Measurements from ENCODE around the gene ZNF823.
A peak's percentile ranks its signal among the peaks of the same experiment; 100 is the strongest.

The ZNF823 gene

DNA sequence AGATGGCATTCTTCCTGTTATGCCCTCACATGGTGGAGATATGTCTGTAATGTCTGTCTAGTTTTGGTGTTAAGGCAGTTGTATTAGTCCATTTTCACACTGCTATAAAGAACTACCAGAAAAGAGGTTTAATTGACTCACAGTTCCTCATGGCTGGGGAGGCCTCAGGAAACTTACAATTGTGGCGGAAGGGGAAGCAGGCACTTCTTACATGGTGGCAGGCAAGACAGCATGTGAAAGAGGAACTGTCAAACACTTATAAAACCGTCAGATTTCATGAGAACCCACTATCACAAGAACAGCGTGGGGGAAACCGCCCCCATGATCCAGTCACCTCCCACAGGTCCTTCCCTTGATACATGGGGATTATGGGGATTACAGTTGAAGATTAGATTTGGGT, 31.2 kb upstream of the ZNF823 start:
- Histone ChIP-seq H3K9me3 (ENCODE audit: control insufficient read depth, low read length) (peaks cover 38% of the 10 kb centered on the region), H3K23ac (ENCODE audit: low read length in 2 of 2) (no peak overlapping the region), H4K91ac (ENCODE audit: low read length) (no peak overlapping the region), H2BK15ac (ENCODE audit: low read depth, poor library complexity, severe bottlenecking) (no peak overlapping the region), H2BK12ac (ENCODE audit: low read length in 2 of 2) (no peak overlapping the region), H2AFZ (ENCODE audit: low read depth, low read length) (no peak overlapping the region), H3K4me1 (ENCODE audit: control insufficient read depth, insufficient read depth, low read depth, low read length) (peaks cover 9% of the 10 kb centered on the region), H3K27me3 (ENCODE audit: control insufficient read depth in 1 of 2, insufficient read depth in 1 of 2, low read length in 2 of 2) (no peaks in the 10 kb centered on the region), H3K4me2 (ENCODE audit: low read length, poor library complexity, severe bottlenecking) (no peak overlapping the region), H3K27ac (ENCODE audit: low read length, poor library complexity, severe bottlenecking) (no peak overlapping the region), H3K79me1 (replicated peaks; ENCODE audit: low read length, poor library complexity, severe bottlenecking) (peaks cover 16% of the 10 kb centered on the region), H2BK5ac (ENCODE audit: low read depth, low read length, poor library complexity, severe bottlenecking) (no peak overlapping the region), H3K36me3 (ENCODE audit: control insufficient read depth in 1 of 2, insufficient read depth in 2 of 2, low read depth in 1 of 2, low read length in 2 of 2) (peaks cover 0 to 3% of the 10 kb centered on the region in 2 experiments), H3K4me3 (ENCODE audit: insufficient read depth in 1 of 2, low read depth in 1 of 2, low read length in 2 of 2) (peak overlapping the region in 1 of 2 experiments; percentile 6), H2BK120ac (ENCODE audit: low read depth, low read length) (no peak overlapping the region), H3K14ac (ENCODE audit: low read length in 2 of 2) (no peak overlapping the region), H2AK5ac (ENCODE audit: low read length, severe bottlenecking) (no peak overlapping the region), H3K4ac (ENCODE audit: low read depth in 1 of 2, low read length in 2 of 2) (no peak overlapping the region), H3K18ac (ENCODE audit: low read depth in 1 of 2, low read length in 2 of 2) (no peak overlapping the region), H3K9ac (ENCODE audit: low read length) (no peak overlapping the region), H4K8ac (ENCODE audit: low read length) (no peak overlapping the region)
- 92% methylated on average over 1 of the region's 4 CpGs for WGBS
- no peak for DNase-seq

- Histone ChIP-seq H3K18ac (ENCODE audit: low read depth in 1 of 2, low read length in 2 of 2) (peak overlapping the region in 1 of 2 experiments; percentile 95), H2BK5ac (ENCODE audit: low read depth, low read length, poor library complexity, severe bottlenecking) (no peak overlapping the region), H3K14ac (ENCODE audit: low read length in 2 of 2) (no peak overlapping the region), H2BK12ac (ENCODE audit: low read length in 2 of 2) (no peak overlapping the region), H3K4me2 (ENCODE audit: low read length, poor library complexity, severe bottlenecking) (peak overlapping the region; percentile 92), H3K9ac (ENCODE audit: low read length) (peak overlapping the region; percentile 98), H3K9me3 (ENCODE audit: control insufficient read depth, low read length) (peaks cover 31% of the 10 kb centered on the region), H4K8ac (ENCODE audit: low read length) (peak overlapping the region; percentile 47), H3K4me3 (ENCODE audit: insufficient read depth in 1 of 2, low read depth in 1 of 2, low read length in 2 of 2) (peak overlapping the region; percentile 66 to 94), H3K79me1 (replicated peaks; ENCODE audit: low read length, poor library complexity, severe bottlenecking) (peaks cover 12% of the 10 kb centered on the region), H3K4ac (ENCODE audit: low read depth in 1 of 2, low read length in 2 of 2) (no peak overlapping the region), H2BK120ac (ENCODE audit: low read depth, low read length) (no peak overlapping the region), H3K23ac (ENCODE audit: low read length in 2 of 2) (peak overlapping the region in 1 of 2 experiments; percentile 85), H3K27ac (ENCODE audit: low read length, poor library complexity, severe bottlenecking) (peak overlapping the region; percentile 70), H2BK15ac (ENCODE audit: low read depth, poor library complexity, severe bottlenecking) (peak overlapping the region; percentile 90), H4K91ac (ENCODE audit: low read length) (peak overlapping the region; percentile 90), H3K4me1 (ENCODE audit: control insufficient read depth, insufficient read depth, low read depth, low read length) (peaks cover 9% of the 10 kb centered on the region), H2AFZ (ENCODE audit: low read depth, low read length) (peak overlapping the region; percentile 83), H2AK5ac (ENCODE audit: low read length, severe bottlenecking) (no peak overlapping the region), H3K36me3 (ENCODE audit: control insufficient read depth in 1 of 2, insufficient read depth in 2 of 2, low read depth in 1 of 2, low read length in 2 of 2) (peaks cover 0 to 3% of the 10 kb centered on the region in 2 experiments), H3K27me3 (ENCODE audit: control insufficient read depth in 1 of 2, insufficient read depth in 1 of 2, low read length in 2 of 2) (no peaks in the 10 kb centered on the region)
- WGBS, result 54% methylated on average over 18 of the region's 20 CpGs
- peak; percentile 56 for DNase-seq
Observed at GRCh38 chr19:11767633-11768133, 28.9 kb upstream of the ZNF823 start.

DNA sequence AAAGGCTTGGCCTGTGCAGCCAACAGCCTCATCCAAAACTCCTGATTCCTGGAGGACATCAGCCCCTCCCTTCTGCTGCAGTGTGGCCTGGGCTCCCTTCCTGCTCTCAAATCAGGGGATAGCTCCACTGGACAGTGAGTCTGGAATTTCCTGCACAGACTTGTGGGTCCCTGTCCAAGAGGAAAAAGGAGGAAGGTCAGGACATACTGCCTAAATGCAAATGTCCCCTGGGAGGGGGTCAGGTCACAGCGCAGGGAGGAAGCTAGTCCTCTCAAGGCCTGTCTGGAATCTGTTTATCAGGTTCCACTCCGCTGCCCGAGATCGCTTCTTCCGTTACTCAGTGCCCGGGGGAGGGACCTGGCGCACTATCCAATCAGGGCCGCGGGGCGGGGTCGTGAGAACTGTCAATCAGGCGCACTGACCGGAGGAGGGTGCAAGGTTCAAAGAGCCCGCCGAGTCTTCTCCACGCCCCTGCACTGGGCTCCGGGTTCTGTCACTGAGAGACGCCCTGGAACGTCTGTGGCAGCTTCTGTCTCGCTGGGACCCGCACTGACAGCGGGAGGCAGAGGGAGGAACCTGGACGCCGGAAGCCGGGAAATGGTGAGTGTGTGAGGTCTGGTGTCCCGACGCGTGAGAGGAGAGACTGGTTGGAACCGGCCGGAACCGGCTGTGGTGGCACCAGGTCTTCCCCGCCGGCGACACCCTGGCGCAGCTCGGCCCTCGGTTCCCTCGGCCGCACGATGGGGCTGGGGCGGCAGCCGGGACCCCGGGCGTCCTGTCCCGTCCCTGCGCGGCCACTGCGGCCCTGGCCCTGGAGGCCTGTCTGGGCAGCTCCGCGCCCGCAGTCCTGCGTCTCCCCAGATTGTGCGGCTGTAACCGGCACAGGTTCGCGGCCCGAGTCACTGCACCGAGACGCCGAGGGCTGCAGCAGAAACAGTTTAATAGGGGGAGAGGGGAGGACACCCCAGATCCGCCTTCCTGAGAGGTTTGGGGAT, 28.1 kb upstream of the ZNF823 start, which contains the start of gene ZNF441:
ZNF441 (plus strand) TSS at position 404 of the 995 bp plus-strand sequence; CDS start at position 598, 194 bp downstream.
- H3K9ac ChIP-seq (ENCODE audit: low read length), result peak within 1 kb of the TSS; percentile 98
- peak within 1 kb of the TSS in 1 of 2 experiments; percentile 95 for H3K4ac ChIP-seq (ENCODE audit: low read depth in 1 of 2, low read length in 2 of 2)
- WGBS, result 3% methylated on average over 50 of the region's 61 CpGs
- H3K14ac ChIP-seq (ENCODE audit: low read length in 2 of 2), result peak within 1 kb of the TSS in 1 of 2 experiments; percentile 81
- DNase-seq, result peak; percentile 95
- peaks cover 9% of the 10 kb centered on the region for H3K79me1 ChIP-seq (replicated peaks; ENCODE audit: low read length, poor library complexity, severe bottlenecking)
- peaks cover 9% of the 10 kb centered on the region for H3K4me1 ChIP-seq (ENCODE audit: control insufficient read depth, insufficient read depth, low read depth, low read length)
- peak within 1 kb of the TSS; percentile 66 to 94 for H3K4me3 ChIP-seq (ENCODE audit: insufficient read depth in 1 of 2, low read depth in 1 of 2, low read length in 2 of 2)
- no peak within 1 kb of the TSS for H2AK5ac ChIP-seq (ENCODE audit: low read length, severe bottlenecking)
- H3K23ac ChIP-seq (ENCODE audit: low read length in 2 of 2), result peak within 1 kb of the TSS; percentile 79 to 85
- peak within 1 kb of the TSS; percentile 98 for H4K8ac ChIP-seq (ENCODE audit: low read length)
- H3K9me3 ChIP-seq (ENCODE audit: control insufficient read depth, low read length), result peaks cover 24% of the 10 kb centered on the region
- H2AFZ ChIP-seq (ENCODE audit: low read depth, low read length), result peak within 1 kb of the TSS; percentile 99
- peak within 1 kb of the TSS; percentile 92 for H3K4me2 ChIP-seq (ENCODE audit: low read length, poor library complexity, severe bottlenecking)
- peaks cover 0 to 3% of the 10 kb centered on the region in 2 experiments for H3K36me3 ChIP-seq (ENCODE audit: control insufficient read depth in 1 of 2, insufficient read depth in 2 of 2, low read depth in 1 of 2, low read length in 2 of 2)
- H2BK5ac ChIP-seq (ENCODE audit: low read depth, low read length, poor library complexity, severe bottlenecking), result peak within 1 kb of the TSS; percentile 76
- peak within 1 kb of the TSS; percentile 90 for H2BK15ac ChIP-seq (ENCODE audit: low read depth, poor library complexity, severe bottlenecking)
- H2BK12ac ChIP-seq (ENCODE audit: low read length in 2 of 2), result no peak within 1 kb of the TSS
- H4K91ac ChIP-seq (ENCODE audit: low read length), result peak within 1 kb of the TSS; percentile 90
- H2BK120ac ChIP-seq (ENCODE audit: low read depth, low read length), result peak within 1 kb of the TSS; percentile 34
- H3K27ac ChIP-seq (ENCODE audit: low read length, poor library complexity, severe bottlenecking), result peak within 1 kb of the TSS; percentile 70
- no peaks in the 10 kb centered on the region for H3K27me3 ChIP-seq (ENCODE audit: control insufficient read depth in 1 of 2, insufficient read depth in 1 of 2, low read length in 2 of 2)
- peak within 1 kb of the TSS; percentile 95 to 97 for H3K18ac ChIP-seq (ENCODE audit: low read depth in 1 of 2, low read length in 2 of 2)

GRCh38 chr19:11763611-11764010, 24.9 kb upstream of the ZNF823 start:
- H3K9me3 ChIP-seq (ENCODE audit: control insufficient read depth, low read length), result peaks cover 26% of the 10 kb centered on the region
- no peak overlapping the region for H4K8ac ChIP-seq (ENCODE audit: low read length)
- no peak overlapping the region for H3K4ac ChIP-seq (ENCODE audit: low read depth in 1 of 2, low read length in 2 of 2)
- H3K4me3 ChIP-seq (ENCODE audit: insufficient read depth in 1 of 2, low read depth in 1 of 2, low read length in 2 of 2), result no peak overlapping the region
- no CpG with 5 or more reads among the region's 1 CpG for WGBS
- H3K27me3 ChIP-seq (ENCODE audit: control insufficient read depth in 1 of 2, insufficient read depth in 1 of 2, low read length in 2 of 2), result no peaks in the 10 kb centered on the region
- no peak overlapping the region for H2AFZ ChIP-seq (ENCODE audit: low read depth, low read length)
- H3K4me2 ChIP-seq (ENCODE audit: low read length, poor library complexity, severe bottlenecking), result no peak overlapping the region
- no peak overlapping the region for H3K27ac ChIP-seq (ENCODE audit: low read length, poor library complexity, severe bottlenecking)
- H2BK5ac ChIP-seq (ENCODE audit: low read depth, low read length, poor library complexity, severe bottlenecking), result no peak overlapping the region
- no peak overlapping the region for H2BK120ac ChIP-seq (ENCODE audit: low read depth, low read length)
- H2BK12ac ChIP-seq (ENCODE audit: low read length in 2 of 2), result no peak overlapping the region
- no peak overlapping the region for H2AK5ac ChIP-seq (ENCODE audit: low read length, severe bottlenecking)
- no peak overlapping the region for H3K9ac ChIP-seq (ENCODE audit: low read length)
- H2BK15ac ChIP-seq (ENCODE audit: low read depth, poor library complexity, severe bottlenecking), result no peak overlapping the region
- no peak overlapping the region for H3K23ac ChIP-seq (ENCODE audit: low read length in 2 of 2)
- H4K91ac ChIP-seq (ENCODE audit: low read length), result no peak overlapping the region
- H3K36me3 ChIP-seq (ENCODE audit: control insufficient read depth in 1 of 2, insufficient read depth in 2 of 2, low read depth in 1 of 2, low read length in 2 of 2), result no peaks in the 10 kb centered on the region
- no peak overlapping the region for H3K18ac ChIP-seq (ENCODE audit: low read depth in 1 of 2, low read length in 2 of 2)
- H3K14ac ChIP-seq (ENCODE audit: low read length in 2 of 2), result no peak overlapping the region
- H3K4me1 ChIP-seq (ENCODE audit: control insufficient read depth, insufficient read depth, low read depth, low read length), result peaks cover 9% of the 10 kb centered on the region
- DNase-seq, result no peak
- peaks cover 2% of the 10 kb centered on the region for H3K79me1 ChIP-seq (replicated peaks; ENCODE audit: low read length, poor library complexity, severe bottlenecking)

Measured in mesenchymal stem cell (in vitro differentiated cells and primary cell).